A673 (cell line): ENCODE results near the gene GAPDH. TPM values are rescaled to one million over a fixed set of nuclear protein-coding genes. Genes with fewer than 3 reads are reported as not detected.

Experiments
- BruUV-seq: library from RNA; stranded (reverse); fragments of 400-500 nt; replicated peaks from 2 replicates; lab custom pipeline; 2021; lab: Mats Ljungman, UMichigan
- CTCF ChIA-PET: fragments of 300-600 bp; sonication (Branson Sonifier 250); formaldehyde crosslinking; loops from one replicate; lab custom pipeline; 2022; ENCODE audit warnings: antibody characterized with exemption; lab: Charles Lee
- POLR2A ChIA-PET: fragments of 300-600 bp; sonication (Branson Sonifier 250); formaldehyde crosslinking; loops from one replicate; lab custom pipeline; 2022; ENCODE audit warnings: antibody characterized with exemption; ENCODE audit not compliant: low non-redundant PET; lab: Charles Lee
- DNase-seq: peaks from one replicate; pipeline ENCODE4 v3.0.0-alpha.2; 2015; ENCODE audit warnings: low spot score
- H3K27ac ChIP-seq: fragments of 200-600 bp; sonication (generic); 2 replicates; pipeline ENCODE4 v1.5.1; 2016; ENCODE audit warnings: mixed run types, low read depth, mild to moderate bottlenecking, mixed read lengths, antibody characterized with exemption, low read length; ENCODE audit not compliant: poor library complexity, severe bottlenecking
- H3K27me3 ChIP-seq: fragments of 200-600 bp; sonication (generic); replicated peaks from 2 replicates; pipeline ENCODE4 v1.6.1; 2017; ENCODE audit warnings: mixed run types, low read depth, mild to moderate bottlenecking, mixed read lengths, antibody characterized with exemption, low read length; ENCODE audit not compliant: insufficient read depth, poor library complexity
- H3K36me3 ChIP-seq: fragments of 200-600 bp; sonication (generic); 2 replicates; pipeline ENCODE4 v1.6.1; 2016; ENCODE audit warnings: mixed run types, mild to moderate bottlenecking, mixed read lengths, antibody characterized with exemption, low read length; ENCODE audit not compliant: insufficient read depth, poor library complexity, severe bottlenecking
- H3K4me1 ChIP-seq: fragments of 200-600 bp; sonication (generic); 2 replicates; pipeline ENCODE4 v1.6.1; 2017; ENCODE audit warnings: mixed run types, mild to moderate bottlenecking, mixed read lengths, antibody characterized with exemption, low read length; ENCODE audit not compliant: insufficient read depth, poor library complexity, severe bottlenecking
- H3K4me3 ChIP-seq: fragments of 200-600 bp; sonication (generic); 2 replicates; pipeline ENCODE4 v1.5.1; 2016; ENCODE audit warnings: low read depth, mixed run types, mild to moderate bottlenecking, mixed read lengths, low read length; ENCODE audit not compliant: poor library complexity, severe bottlenecking
- H3K9me3 ChIP-seq: fragments of 200-600 bp; sonication (generic); 2 replicates; pipeline ENCODE4 v1.6.1; 2016; ENCODE audit warnings: mixed run types, low read depth, mild to moderate bottlenecking, mixed read lengths, antibody characterized with exemption, low read length; ENCODE audit not compliant: poor library complexity, severe bottlenecking
- EZH2 ChIP-seq: fragments of 200-600 bp; sonication (generic); IDR thresholded peaks from 2 replicates; pipeline ENCODE4 v1.6.1; 2017; ENCODE audit warnings: borderline replicate concordance, low read depth, mild to moderate bottlenecking, mixed read lengths, antibody characterized with exemption, low read length; ENCODE audit not compliant: poor library complexity, severe bottlenecking
- intact Hi-C: fragments of 100-400 bp; cut with micrococcal nuclease; formaldehyde crosslinking; loops from one replicate; pipeline ENCODE4 v1.10.0; 2022; ENCODE audit not compliant: unreplicated experiment
- total RNA-seq: library from RNA; stranded (reverse); gene quantifications from 2 replicates; pipeline ENCODE4 v1.2.3, GENCODE V29; 2021
- TF ChIP-seq, protein P1 (sequence below): fragments of 300-800, 200-600 bp; sonication (generic); conservative IDR thresholded peaks from 2 replicates; pipeline ENCODE4 v1.5.1; 2017; ENCODE audit warnings: low read depth, mild to moderate bottlenecking, antibody characterized with exemption, low read length, moderate library complexity, mixed read lengths

GAPDH gene
- total RNA-seq, 1 experiment from 2014 or later: 5,657 TPM

DNA sequence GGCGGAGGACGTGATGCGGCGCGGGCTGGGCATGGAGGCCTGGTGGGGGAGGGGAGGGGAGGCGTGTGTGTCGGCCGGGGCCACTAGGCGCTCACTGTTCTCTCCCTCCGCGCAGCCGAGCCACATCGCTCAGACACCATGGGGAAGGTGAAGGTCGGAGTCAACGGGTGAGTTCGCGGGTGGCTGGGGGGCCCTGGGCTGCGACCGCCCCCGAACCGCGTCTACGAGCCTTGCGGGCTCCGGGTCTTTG lies 303 bp downstream of the GAPDH start:
- Histone ChIP-seq H3K9me3 (no peaks in the 10 kb centered on the region), H3K4me3 (peak overlapping the region; percentile 84), H3K27ac (peak overlapping the region; percentile 96), H3K4me1 (peaks cover 44% of the 10 kb centered on the region), H3K36me3 (peaks cover 72% of the 10 kb centered on the region), H3K27me3 (no peaks in the 10 kb centered on the region)
- no peak for TF ChIP-seq EZH2
- TF ChIP-seq, protein P1, sequence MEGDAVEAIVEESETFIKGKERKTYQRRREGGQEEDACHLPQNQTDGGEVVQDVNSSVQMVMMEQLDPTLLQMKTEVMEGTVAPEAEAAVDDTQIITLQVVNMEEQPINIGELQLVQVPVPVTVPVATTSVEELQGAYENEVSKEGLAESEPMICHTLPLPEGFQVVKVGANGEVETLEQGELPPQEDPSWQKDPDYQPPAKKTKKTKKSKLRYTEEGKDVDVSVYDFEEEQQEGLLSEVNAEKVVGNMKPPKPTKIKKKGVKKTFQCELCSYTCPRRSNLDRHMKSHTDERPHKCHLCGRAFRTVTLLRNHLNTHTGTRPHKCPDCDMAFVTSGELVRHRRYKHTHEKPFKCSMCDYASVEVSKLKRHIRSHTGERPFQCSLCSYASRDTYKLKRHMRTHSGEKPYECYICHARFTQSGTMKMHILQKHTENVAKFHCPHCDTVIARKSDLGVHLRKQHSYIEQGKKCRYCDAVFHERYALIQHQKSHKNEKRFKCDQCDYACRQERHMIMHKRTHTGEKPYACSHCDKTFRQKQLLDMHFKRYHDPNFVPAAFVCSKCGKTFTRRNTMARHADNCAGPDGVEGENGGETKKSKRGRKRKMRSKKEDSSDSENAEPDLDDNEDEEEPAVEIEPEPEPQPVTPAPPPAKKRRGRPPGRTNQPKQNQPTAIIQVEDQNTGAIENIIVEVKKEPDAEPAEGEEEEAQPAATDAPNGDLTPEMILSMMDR: no peak
- DNase-seq: no peak
- POLR2A ChIA-PET: interaction anchor here (0.6 to 1.0 kb wide), 6 partner anchors 68 to 1483 kb away, joined by 3 to 5 read pairs (median 4); partner anchors contain the start of gene COPS7A
- intact Hi-C loops: no loop called here
- CTCF ChIA-PET: interaction anchor here (0.7 kb wide), 1 partner anchor 101 kb away, joined by 3 read pairs; no protein-coding TSS in a partner anchor
- no TSS peak for BruUV-seq

- BruUV-seq: no TSS peak
- TF ChIP-seq, protein P1: no peak
- TF ChIP-seq EZH2: no peak
- POLR2A ChIA-PET: interaction anchor here (0.6 to 0.7 kb wide), 2 partner anchors 33 to 153 kb away, joined by 3 read pairs; partner anchors contain the start of gene NOP2
Measured at GRCh38 chr12:6534945-6535696, 804 bp downstream of the GAPDH start.

DNA sequence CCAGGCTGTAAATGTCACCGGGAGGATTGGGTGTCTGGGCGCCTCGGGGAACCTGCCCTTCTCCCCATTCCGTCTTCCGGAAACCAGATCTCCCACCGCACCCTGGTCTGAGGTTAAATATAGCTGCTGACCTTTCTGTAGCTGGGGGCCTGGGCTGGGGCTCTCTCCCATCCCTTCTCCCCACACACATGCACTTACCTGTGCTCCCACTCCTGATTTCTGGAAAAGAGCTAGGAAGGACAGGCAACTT lies 1.3 kb downstream of the GAPDH start:
- Histone ChIP-seq H3K36me3 (peaks cover 66% of the 10 kb centered on the region), H3K4me1 (peaks cover 53% of the 10 kb centered on the region), H3K27ac (peak overlapping the region; percentile 96), H3K4me3 (peak overlapping the region; percentile 84), H3K27me3 (no peaks in the 10 kb centered on the region), H3K9me3 (no peaks in the 10 kb centered on the region)
- intact Hi-C loops: loop anchor here (5.0 kb wide), 1 partner anchor 213 kb away; no protein-coding TSS in a partner anchor
- BruUV-seq: no TSS peak
- ChIA-PET CTCF (no interaction called here), POLR2A (interaction anchor here (0.7 kb wide), 1 partner anchor 32 kb away, joined by 3 read pairs; the partner anchor contains the start of gene NOP2)
- TF ChIP-seq EZH2: no peak
- TF ChIP-seq, protein P1: no peak
- no peak for DNase-seq

More at GRCh38 chr12:6534945-6535696, 804 bp downstream of the GAPDH start:
- no peaks in the 10 kb centered on the region for H3K9me3 ChIP-seq
- H3K27ac ChIP-seq: peak overlapping the region; percentile 96
- peaks cover 71% of the 10 kb centered on the region for H3K36me3 ChIP-seq
- H3K27me3 ChIP-seq: no peaks in the 10 kb centered on the region
- H3K4me1 ChIP-seq: peaks cover 49% of the 10 kb centered on the region
- peak overlapping the region; percentile 84 for H3K4me3 ChIP-seq
- CTCF ChIA-PET: no interaction called here
- peak; percentile 81 for DNase-seq
- intact Hi-C loops: loop anchor here (5.0 kb wide), 1 partner anchor 213 kb away; no protein-coding TSS in a partner anchor
